ENCODE measurements around the gene PHACTR3.
"Not testable (repeated sequence)": the region's sequence is repeated elsewhere in the genome, so short reads cannot be mapped to it uniquely, and the experiment has no call there.

PHACTR3 gene

DNA sequence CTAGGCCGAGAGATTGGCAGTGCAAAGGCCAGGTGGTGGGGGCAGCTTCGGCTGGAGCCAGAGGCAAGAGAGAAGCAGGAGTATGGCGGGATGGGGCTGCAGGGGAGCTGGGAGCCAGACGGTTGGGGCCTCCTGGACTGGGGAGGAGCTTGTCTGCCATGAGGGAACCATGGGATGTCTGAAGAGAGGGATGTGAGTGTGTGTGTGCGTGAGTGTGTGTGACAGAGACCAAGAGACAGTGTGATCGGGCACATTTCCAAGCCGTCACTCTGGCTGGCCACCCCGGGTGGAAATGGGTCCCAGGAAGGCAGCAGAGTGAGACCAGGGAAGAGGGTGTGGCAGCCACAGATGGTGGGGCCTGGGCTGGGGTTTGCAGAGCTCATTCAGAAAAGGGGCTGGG, 13.8 kb downstream of the PHACTR3 start:
- no peaks in the 10 kb centered on the region for H3K27me3 ChIP-seq (ENCODE audit: control insufficient read depth, insufficient read depth, low read length)
- no peaks in the 10 kb centered on the region for H3K36me3 ChIP-seq (ENCODE audit: control insufficient read depth, insufficient read depth, low read length)
- H3K4me1 ChIP-seq (ENCODE audit: control insufficient read depth, insufficient read depth, low read length): no peaks in the 10 kb centered on the region
- H3K4me3 ChIP-seq (ENCODE audit: low read length): no peak overlapping the region
- no peak overlapping the region for H3K9ac ChIP-seq (ENCODE audit: low read length)
- no peaks in the 10 kb centered on the region for H3K9me3 ChIP-seq (ENCODE audit: control insufficient read depth, low read length)

GRCh38 chr20:59618585-59618984, 14.2 kb downstream of the PHACTR3 start:
- H3K4me3 ChIP-seq (ENCODE audit: low read length); H3K9me3 ChIP-seq (ENCODE audit: control insufficient read depth, low read length); H3K27me3 ChIP-seq (ENCODE audit: control insufficient read depth, insufficient read depth, low read length); H3K4me1 ChIP-seq (ENCODE audit: control insufficient read depth, insufficient read depth, low read length); H3K9ac ChIP-seq (ENCODE audit: low read length); H3K36me3 ChIP-seq (ENCODE audit: control insufficient read depth, insufficient read depth, low read length): not testable (repeated sequence)

DNA sequence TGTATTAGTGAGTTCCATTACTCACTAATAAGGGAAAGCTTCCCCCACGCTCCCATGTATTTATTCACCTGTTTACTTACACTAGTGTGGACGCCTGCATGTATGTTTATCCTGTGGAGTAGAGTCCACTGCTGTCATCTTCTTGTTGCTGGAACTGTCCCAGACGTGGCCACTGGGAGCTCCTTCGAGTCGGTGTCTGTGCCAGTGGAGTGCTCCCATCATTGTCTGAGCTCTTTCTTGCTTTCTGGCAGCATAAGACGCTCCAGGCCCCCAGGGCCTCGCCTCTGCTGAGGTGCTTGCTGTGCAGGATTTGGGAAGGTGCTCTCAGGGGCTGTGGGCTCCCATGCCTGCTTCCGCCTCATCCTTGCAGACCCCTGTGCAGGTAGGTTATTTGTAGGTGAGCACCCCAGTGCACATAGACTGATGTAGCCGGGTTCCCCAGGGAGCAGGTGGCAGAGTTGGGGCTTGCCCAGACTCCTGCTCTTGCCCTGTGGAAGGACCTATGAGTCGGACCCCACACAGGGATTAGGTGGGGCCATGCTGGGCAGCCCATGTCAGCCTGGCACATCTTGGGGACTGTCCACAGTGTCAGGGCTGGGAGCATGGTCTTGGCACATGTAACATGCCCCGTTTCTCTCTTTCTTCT, 16.6 kb downstream of the PHACTR3 start:
- Histone ChIP-seq H3K36me3 (ENCODE audit: control insufficient read depth, insufficient read depth, low read length) (no peaks in the 10 kb centered on the region), H3K27me3 (ENCODE audit: control insufficient read depth, insufficient read depth, low read length) (no peaks in the 10 kb centered on the region), H3K4me3 (ENCODE audit: low read length) (no peak overlapping the region), H3K9ac (ENCODE audit: low read length) (no peak overlapping the region), H3K4me1 (ENCODE audit: control insufficient read depth, insufficient read depth, low read length) (no peaks in the 10 kb centered on the region), H3K9me3 (ENCODE audit: control insufficient read depth, low read length) (no peaks in the 10 kb centered on the region)

DNA sequence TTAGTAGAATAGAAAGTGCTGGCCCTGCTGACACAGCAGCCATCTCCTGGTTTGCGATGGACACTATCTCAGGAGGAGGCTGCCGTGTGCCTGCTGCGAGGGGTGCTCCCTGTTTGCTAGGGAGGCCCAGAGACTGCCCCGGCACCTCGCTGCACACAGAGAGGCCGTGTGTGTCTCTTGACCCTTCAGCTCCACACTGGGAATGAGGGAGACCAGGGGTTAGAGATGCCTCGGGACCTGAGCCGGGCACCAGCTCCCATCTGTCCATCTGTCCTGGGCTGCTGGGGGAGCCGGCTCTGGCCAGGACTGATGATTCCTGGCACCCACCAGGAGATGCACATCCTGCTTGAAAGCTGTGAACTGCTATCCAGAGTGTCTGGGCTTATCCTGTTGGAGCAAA, 18.2 kb downstream of the PHACTR3 start:
- H3K27me3 ChIP-seq (ENCODE audit: control insufficient read depth, insufficient read depth, low read length): no peaks in the 10 kb centered on the region
- H3K36me3 ChIP-seq (ENCODE audit: control insufficient read depth, insufficient read depth, low read length): no peaks in the 10 kb centered on the region
- H3K9me3 ChIP-seq (ENCODE audit: control insufficient read depth, low read length): no peaks in the 10 kb centered on the region
- H3K9ac ChIP-seq (ENCODE audit: low read length): no peak overlapping the region
- no peak overlapping the region for H3K4me3 ChIP-seq (ENCODE audit: low read length)
- H3K4me1 ChIP-seq (ENCODE audit: control insufficient read depth, insufficient read depth, low read length): no peaks in the 10 kb centered on the region

DNA sequence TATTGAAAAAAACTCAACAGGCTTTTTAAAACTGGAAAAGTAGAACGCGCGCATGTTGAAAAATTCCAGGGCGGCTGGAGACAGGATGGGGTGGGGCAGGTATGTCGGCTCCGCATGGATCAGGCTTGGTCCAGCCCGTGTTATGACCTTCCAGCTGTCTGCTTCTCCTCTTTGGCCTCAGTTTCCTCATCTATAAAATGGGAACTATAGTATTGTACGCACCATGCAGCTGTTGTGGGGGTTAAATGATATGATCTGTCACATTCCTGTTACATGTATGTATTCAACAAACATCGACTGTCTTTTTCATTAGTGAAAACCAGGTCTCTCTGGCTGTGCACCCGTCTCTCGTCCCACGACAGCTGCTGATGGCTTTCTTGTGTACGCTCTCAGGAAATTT, 18.8 kb downstream of the PHACTR3 start:
- Histone ChIP-seq H3K4me3 (ENCODE audit: low read length) (no peak overlapping the region), H3K9me3 (ENCODE audit: control insufficient read depth, low read length) (no peaks in the 10 kb centered on the region), H3K27me3 (ENCODE audit: control insufficient read depth, insufficient read depth, low read length) (no peaks in the 10 kb centered on the region), H3K4me1 (ENCODE audit: control insufficient read depth, insufficient read depth, low read length) (no peaks in the 10 kb centered on the region), H3K9ac (ENCODE audit: low read length) (no peak overlapping the region), H3K36me3 (ENCODE audit: control insufficient read depth, insufficient read depth, low read length) (no peaks in the 10 kb centered on the region)

GRCh38 chr20:59623583-59623982, 19.2 kb downstream of the PHACTR3 start:
- Histone ChIP-seq H3K27me3 (ENCODE audit: control insufficient read depth, insufficient read depth, low read length) (no peaks in the 10 kb centered on the region), H3K4me3 (ENCODE audit: low read length) (no peak overlapping the region), H3K36me3 (ENCODE audit: control insufficient read depth, insufficient read depth, low read length) (no peaks in the 10 kb centered on the region), H3K9ac (ENCODE audit: low read length) (no peak overlapping the region), H3K4me1 (ENCODE audit: control insufficient read depth, insufficient read depth, low read length) (no peaks in the 10 kb centered on the region), H3K9me3 (ENCODE audit: control insufficient read depth, low read length) (no peaks in the 10 kb centered on the region)

DNA sequence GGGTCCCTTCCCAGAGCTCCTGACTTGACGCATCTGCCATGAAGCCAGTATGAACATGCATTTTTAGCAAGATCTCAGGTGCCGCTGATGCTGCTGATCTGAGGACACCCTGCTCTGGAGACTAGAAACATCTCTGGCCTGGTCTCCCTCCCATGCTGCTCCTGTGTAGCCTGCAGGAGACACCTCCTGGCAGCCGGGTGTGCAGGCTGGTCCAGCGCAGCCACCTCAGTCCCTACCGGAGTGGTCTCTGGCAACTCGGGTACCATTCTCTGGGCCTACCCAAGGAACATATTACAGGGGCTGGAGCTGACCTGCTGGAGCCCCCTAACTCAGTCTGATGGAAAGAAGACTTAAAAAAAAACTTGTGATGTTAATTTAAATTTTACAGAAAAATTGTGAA, 20.1 kb downstream of the PHACTR3 start:
- Histone ChIP-seq H3K9ac (ENCODE audit: low read length) (no peak overlapping the region), H3K9me3 (ENCODE audit: control insufficient read depth, low read length) (no peaks in the 10 kb centered on the region), H3K4me1 (ENCODE audit: control insufficient read depth, insufficient read depth, low read length) (no peaks in the 10 kb centered on the region), H3K36me3 (ENCODE audit: control insufficient read depth, insufficient read depth, low read length) (no peaks in the 10 kb centered on the region), H3K27me3 (ENCODE audit: control insufficient read depth, insufficient read depth, low read length) (no peaks in the 10 kb centered on the region), H3K4me3 (ENCODE audit: low read length) (no peak overlapping the region)

- Histone ChIP-seq H3K27me3 (ENCODE audit: control insufficient read depth, insufficient read depth, low read length) (no peaks in the 10 kb centered on the region), H3K9me3 (ENCODE audit: control insufficient read depth, low read length) (no peaks in the 10 kb centered on the region), H3K4me3 (ENCODE audit: low read length) (no peak overlapping the region), H3K9ac (ENCODE audit: low read length) (no peak overlapping the region), H3K4me1 (ENCODE audit: control insufficient read depth, insufficient read depth, low read length) (no peaks in the 10 kb centered on the region), H3K36me3 (ENCODE audit: control insufficient read depth, insufficient read depth, low read length) (no peaks in the 10 kb centered on the region)
Measured at GRCh38 chr20:59625214-59625922, 21.0 kb downstream of the PHACTR3 start.

GRCh38 chr20:59627298-59627697, 23.0 kb downstream of the PHACTR3 start:
- H3K9ac ChIP-seq (ENCODE audit: low read length): no peak overlapping the region
- no peaks in the 10 kb centered on the region for H3K36me3 ChIP-seq (ENCODE audit: control insufficient read depth, insufficient read depth, low read length)
- no peak overlapping the region for H3K4me3 ChIP-seq (ENCODE audit: low read length)
- no peaks in the 10 kb centered on the region for H3K9me3 ChIP-seq (ENCODE audit: control insufficient read depth, low read length)
- H3K4me1 ChIP-seq (ENCODE audit: control insufficient read depth, insufficient read depth, low read length): no peaks in the 10 kb centered on the region
- peaks cover 4% of the 10 kb centered on the region for H3K27me3 ChIP-seq (ENCODE audit: control insufficient read depth, insufficient read depth, low read length)

GRCh38 chr20:59628171-59628570, 23.8 kb downstream of the PHACTR3 start:
- Histone ChIP-seq H3K4me3 (ENCODE audit: low read length) (no peak overlapping the region), H3K36me3 (ENCODE audit: control insufficient read depth, insufficient read depth, low read length) (no peaks in the 10 kb centered on the region), H3K9me3 (ENCODE audit: control insufficient read depth, low read length) (no peaks in the 10 kb centered on the region), H3K4me1 (ENCODE audit: control insufficient read depth, insufficient read depth, low read length) (no peaks in the 10 kb centered on the region), H3K9ac (ENCODE audit: low read length) (no peak overlapping the region), H3K27me3 (ENCODE audit: control insufficient read depth, insufficient read depth, low read length) (peaks cover 4% of the 10 kb centered on the region)

DNA sequence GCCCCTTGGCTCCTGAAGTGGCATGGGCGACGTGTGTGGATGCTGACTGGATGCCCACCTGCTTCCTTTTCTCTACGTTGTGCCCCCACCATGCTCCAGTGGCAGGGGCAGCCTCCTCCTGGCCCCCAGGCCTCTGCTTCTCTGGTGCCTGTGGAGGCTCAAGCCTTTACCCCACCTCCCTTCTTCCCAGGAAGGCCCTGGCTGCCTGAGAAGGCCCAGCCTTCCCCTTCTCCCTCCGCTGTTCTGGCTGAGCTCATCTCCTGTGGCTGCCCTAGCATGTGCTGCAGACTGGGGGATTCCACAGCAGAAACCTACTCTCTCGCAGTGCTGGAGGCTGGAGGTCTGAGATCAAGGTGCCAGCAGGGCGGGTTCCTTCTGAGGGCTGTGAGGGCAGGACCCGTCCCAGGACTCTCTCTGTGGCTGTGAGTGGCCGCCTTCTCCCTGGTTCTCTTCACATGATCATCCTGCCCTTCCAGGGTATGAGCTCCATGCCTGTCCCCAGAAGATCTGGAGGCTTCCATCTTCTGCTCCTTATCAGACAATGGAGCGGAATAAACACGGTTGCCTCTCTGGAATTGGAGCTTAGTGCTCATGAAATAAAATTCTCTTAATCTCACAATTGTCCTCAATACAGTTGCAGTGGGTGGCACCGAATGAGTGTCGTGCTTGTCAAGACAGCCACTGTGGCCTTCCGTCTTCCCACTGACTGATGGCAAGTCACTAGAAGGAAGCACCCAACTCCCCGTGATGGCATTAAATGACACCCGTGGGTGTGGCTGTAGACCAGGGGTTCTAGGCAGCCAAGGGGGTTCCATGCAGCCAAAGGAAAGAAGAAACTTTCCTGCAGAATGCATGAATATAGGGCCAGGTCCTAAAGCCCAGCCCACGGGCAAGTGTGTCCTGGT, 25.1 kb downstream of the PHACTR3 start:
- H3K4me3 ChIP-seq (ENCODE audit: low read length): no peak overlapping the region
- peaks cover 4% of the 10 kb centered on the region for H3K27me3 ChIP-seq (ENCODE audit: control insufficient read depth, insufficient read depth, low read length)
- H3K9ac ChIP-seq (ENCODE audit: low read length): no peak overlapping the region
- no peaks in the 10 kb centered on the region for H3K36me3 ChIP-seq (ENCODE audit: control insufficient read depth, insufficient read depth, low read length)
- H3K9me3 ChIP-seq (ENCODE audit: control insufficient read depth, low read length): no peaks in the 10 kb centered on the region
- no peaks in the 10 kb centered on the region for H3K4me1 ChIP-seq (ENCODE audit: control insufficient read depth, insufficient read depth, low read length)

DNA sequence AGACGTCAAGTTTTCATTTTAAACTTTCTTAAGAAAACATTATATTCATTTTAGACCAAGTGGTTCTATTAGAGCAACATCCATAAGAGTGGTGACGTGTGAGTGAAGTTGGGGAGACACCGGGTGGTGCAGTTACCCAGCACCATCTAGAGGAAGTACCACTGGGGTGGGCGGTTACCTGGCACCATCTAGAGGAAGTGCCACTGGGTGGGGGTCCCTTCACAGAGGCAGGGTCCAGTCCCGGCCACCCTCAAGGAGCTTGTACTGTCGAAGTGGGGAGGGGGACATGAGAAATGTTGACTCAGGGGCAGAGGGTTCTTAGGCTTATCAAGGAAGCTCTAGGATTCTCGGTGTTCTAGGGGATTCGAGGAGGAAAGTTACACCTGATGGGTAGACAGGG, 26.2 kb downstream of the PHACTR3 start:
- no peaks in the 10 kb centered on the region for H3K9me3 ChIP-seq (ENCODE audit: control insufficient read depth, low read length)
- no peaks in the 10 kb centered on the region for H3K4me1 ChIP-seq (ENCODE audit: control insufficient read depth, insufficient read depth, low read length)
- H3K9ac ChIP-seq (ENCODE audit: low read length): no peak overlapping the region
- no peak overlapping the region for H3K4me3 ChIP-seq (ENCODE audit: low read length)
- H3K36me3 ChIP-seq (ENCODE audit: control insufficient read depth, insufficient read depth, low read length): no peaks in the 10 kb centered on the region
- H3K27me3 ChIP-seq (ENCODE audit: control insufficient read depth, insufficient read depth, low read length): peaks cover 4% of the 10 kb centered on the region

Data from mucosa of stomach (tissue), 1 donor.